Measurements from ENCODE around the gene ADAMTSL1.

The ADAMTSL1 gene

GRCh38 chr9:18473652-18474279 lies at the start of gene ADAMTSL1:
TSS of gene ADAMTSL1 (plus strand) at chr9:18474153. CDS start at chr9:18474233, 80 bp downstream.
- peak; percentile 31 for DNase-seq (ENCODE audit: low read depth)

GRCh38 chr9:18427691-18428090 lies 46.3 kb upstream of the ADAMTSL1 start:
- DNase-seq (ENCODE audit: low read depth), result no peak

- no peak for DNase-seq (ENCODE audit: low read depth)
These were observed 45.3 kb upstream of the ADAMTSL1 start for GRCh38 chr9:18428661-18429060.

- DNase-seq (ENCODE audit: low read depth), result no peak
These were observed 44.9 kb upstream of the ADAMTSL1 start for GRCh38 chr9:18429070-18429469.

- no peak for DNase-seq (ENCODE audit: low read depth)
These were observed 40.3 kb upstream of the ADAMTSL1 start for GRCh38 chr9:18433620-18434019.

GRCh38 chr9:18437315-18438201 lies 36.4 kb upstream of the ADAMTSL1 start:
- no peak for DNase-seq (ENCODE audit: low read depth)

- DNase-seq (ENCODE audit: low read depth), result no peak
These were observed 35.5 kb upstream of the ADAMTSL1 start for GRCh38 chr9:18438300-18438925.

GRCh38 chr9:18438951-18439350 lies 35.0 kb upstream of the ADAMTSL1 start:
- DNase-seq (ENCODE audit: low read depth), result no peak

- DNase-seq (ENCODE audit: low read depth), result no peak
These were observed 32.7 kb upstream of the ADAMTSL1 start for GRCh38 chr9:18441261-18441660.

GRCh38 chr9:18442629-18443491 lies 31.1 kb upstream of the ADAMTSL1 start:
- no peak for DNase-seq (ENCODE audit: low read depth)

- peak; percentile 70 for DNase-seq (ENCODE audit: low read depth)
These were observed 26.8 kb upstream of the ADAMTSL1 start for GRCh38 chr9:18447131-18447530.

- no peak for DNase-seq (ENCODE audit: low read depth)
These were observed 26.4 kb upstream of the ADAMTSL1 start for GRCh38 chr9:18447541-18447940.

GRCh38 chr9:18448101-18448500 lies 25.9 kb upstream of the ADAMTSL1 start:
- no peak for DNase-seq (ENCODE audit: low read depth)

GRCh38 chr9:18451406-18451805 lies 22.5 kb upstream of the ADAMTSL1 start:
- DNase-seq (ENCODE audit: low read depth), result peak; percentile 52

- DNase-seq (ENCODE audit: low read depth), result peak; percentile 65
These were observed 21.7 kb upstream of the ADAMTSL1 start for GRCh38 chr9:18452276-18452675.

- DNase-seq (ENCODE audit: low read depth), result no peak
These were observed 17.2 kb upstream of the ADAMTSL1 start for GRCh38 chr9:18456624-18457237.

GRCh38 chr9:18457510-18457909 lies 16.4 kb upstream of the ADAMTSL1 start:
- DNase-seq (ENCODE audit: low read depth), result no peak

GRCh38 chr9:18459962-18460584 lies 13.9 kb upstream of the ADAMTSL1 start:
- peak; percentile 87 for DNase-seq (ENCODE audit: low read depth)

GRCh38 chr9:18461496-18461895 lies 12.5 kb upstream of the ADAMTSL1 start:
- no peak for DNase-seq (ENCODE audit: low read depth)

GRCh38 chr9:18463991-18464390 lies 10.0 kb upstream of the ADAMTSL1 start:
- no peak for DNase-seq (ENCODE audit: low read depth)

- no peak for DNase-seq (ENCODE audit: low read depth)
These were observed 7.9 kb upstream of the ADAMTSL1 start for GRCh38 chr9:18466101-18466500.
